MG63 (cell line): ENCODE results near the gene CYFIP1. TPM values are rescaled to one million over a fixed set of nuclear protein-coding genes. Genes with fewer than 3 reads are reported as not detected.
"Not testable (repeated sequence)": the region's sequence is repeated elsewhere in the genome, so short reads cannot be mapped to it uniquely, and the experiment has no call there.

Experiments
- DNase-seq: peaks from one replicate; pipeline ENCODE4 v3.0.0-alpha.2; 2020
- H3K27me3 ChIP-seq: fragments of 250-450 bp; sonication (Bioruptor Pico); 2 replicates; pipeline ENCODE4 v1.5.1; 2020; ENCODE audit warnings: mild to moderate bottlenecking, moderate library complexity
- H3K36me3 ChIP-seq: fragments of 250-450 bp; sonication (Bioruptor Pico); 2 replicates; pipeline ENCODE4 v1.5.1; 2020; ENCODE audit warnings: mild to moderate bottlenecking, moderate library complexity
- H3K4me3 ChIP-seq: fragments of 250-450 bp; sonication (Bioruptor Pico); 2 replicates; pipeline ENCODE4 v1.5.1; 2020; ENCODE audit warnings: mild to moderate bottlenecking, moderate library complexity
- H3K9me3 ChIP-seq: fragments of 250-450 bp; sonication (Bioruptor Pico); 2 replicates; pipeline ENCODE4 v1.5.1; 2020; ENCODE audit warnings: mild to moderate bottlenecking, moderate library complexity
- total RNA-seq: library from RNA; depleted of rRNA; stranded (reverse); fragments of >200 nt; shearing (Covaris generic); gene quantifications from 2 replicates; pipeline ENCODE4 v1.2.3, GENCODE V29; 2014; ENCODE audit warnings: low replicate concordance; rRNA removed

Gene CYFIP1
- total RNA-seq = 52.7 and 71.9 TPM in 2 replicates

GRCh38 chr15:22980189-22981050 is at the start of gene CYFIP1:
Gene CYFIP1, minus strand, starts transcription at chr15:22980368. Its CDS starts 33,083 bp downstream, at chr15:22947285.
- peak within 1 kb of the TSS; percentile 85 for H3K4me3 ChIP-seq
- H3K9me3 ChIP-seq = no peaks in the 10 kb centered on the region
- DNase-seq = peak; percentile 88
- H3K27me3 ChIP-seq = no peaks in the 10 kb centered on the region
- no peaks in the 10 kb centered on the region; the same call in 1 of the 2 replicates for H3K36me3 ChIP-seq

- Histone ChIP-seq H3K9me3 (no peaks in the 10 kb centered on the region), H3K4me3 (no peak overlapping the region), H3K36me3 (peaks cover 43% of the 10 kb centered on the region), H3K27me3 (no peaks in the 10 kb centered on the region)
- no peak for DNase-seq
These were observed 46.0 kb upstream of the CYFIP1 start for GRCh38 chr15:23026218-23026617.

GRCh38 chr15:23022156-23022555 is 42.0 kb upstream of the CYFIP1 start:
- no peak overlapping the region for H3K4me3 ChIP-seq
- H3K27me3 ChIP-seq = no peaks in the 10 kb centered on the region
- DNase-seq = no peak
- no peaks in the 10 kb centered on the region for H3K9me3 ChIP-seq
- H3K36me3 ChIP-seq = peaks cover 49% of the 10 kb centered on the region

- Histone ChIP-seq H3K36me3 (peaks cover 50% of the 10 kb centered on the region), H3K9me3 (no peaks in the 10 kb centered on the region), H3K4me3 (no peak overlapping the region), H3K27me3 (no peaks in the 10 kb centered on the region)
- no peak for DNase-seq
These were observed 34.3 kb upstream of the CYFIP1 start for GRCh38 chr15:23014394-23015000.

- Histone ChIP-seq H3K27me3 (no peaks in the 10 kb centered on the region), H3K4me3 (no peak overlapping the region), H3K36me3 (peaks cover 46% of the 10 kb centered on the region), H3K9me3 (no peaks in the 10 kb centered on the region)
- no peak for DNase-seq
These were observed 33.5 kb upstream of the CYFIP1 start for GRCh38 chr15:23013681-23014080.

GRCh38 chr15:23012616-23013015 is 32.4 kb upstream of the CYFIP1 start:
- H3K27me3 ChIP-seq, DNase-seq, H3K9me3 ChIP-seq, H3K4me3 ChIP-seq: not testable (repeated sequence)
- peaks cover 36% of the 10 kb centered on the region for H3K36me3 ChIP-seq

GRCh38 chr15:23003736-23004135 is 23.6 kb upstream of the CYFIP1 start:
- peaks cover 39% of the 10 kb centered on the region for H3K36me3 ChIP-seq
- no peak for DNase-seq
- no peaks in the 10 kb centered on the region for H3K27me3 ChIP-seq
- no peak overlapping the region for H3K4me3 ChIP-seq
- H3K9me3 ChIP-seq = no peaks in the 10 kb centered on the region

- Histone ChIP-seq H3K4me3 (no peak overlapping the region), H3K27me3 (no peaks in the 10 kb centered on the region), H3K36me3 (peaks cover 40% of the 10 kb centered on the region), H3K9me3 (no peaks in the 10 kb centered on the region)
- no peak for DNase-seq
These were observed 22.8 kb upstream of the CYFIP1 start for GRCh38 chr15:23002920-23003319.

- H3K9me3 ChIP-seq = no peaks in the 10 kb centered on the region
- H3K4me3 ChIP-seq = no peak overlapping the region
- H3K27me3 ChIP-seq = no peaks in the 10 kb centered on the region
- DNase-seq = no peak
- H3K36me3 ChIP-seq = peaks cover 7% of the 10 kb centered on the region; the same call in 1 of the 2 replicates
These were observed 15.6 kb upstream of the CYFIP1 start for GRCh38 chr15:22995795-22996194.

- DNase-seq = no peak
- no peaks in the 10 kb centered on the region for H3K36me3 ChIP-seq
- no peaks in the 10 kb centered on the region for H3K9me3 ChIP-seq
- H3K4me3 ChIP-seq = no peak overlapping the region
- H3K27me3 ChIP-seq = no peaks in the 10 kb centered on the region
These were observed 11.8 kb upstream of the CYFIP1 start for GRCh38 chr15:22992024-22992326.

GRCh38 chr15:22989576-22990477 is 9.7 kb upstream of the CYFIP1 start:
- H3K4me3 ChIP-seq = no peak overlapping the region
- no peak for DNase-seq

GRCh38 chr15:22988811-22989210 is 8.6 kb upstream of the CYFIP1 start:
- Histone ChIP-seq H3K36me3 (no peaks in the 10 kb centered on the region), H3K27me3 (no peaks in the 10 kb centered on the region)

More at GRCh38 chr15:22989576-22990477, 9.7 kb upstream of the CYFIP1 start:
- no peaks in the 10 kb centered on the region for H3K36me3 ChIP-seq
- no peaks in the 10 kb centered on the region for H3K27me3 ChIP-seq
- no peaks in the 10 kb centered on the region for H3K9me3 ChIP-seq

GRCh38 chr15:22981931-22982330 is 1.8 kb upstream of the CYFIP1 start:
- not testable (repeated sequence) for H3K4me3 ChIP-seq, H3K27me3 ChIP-seq, H3K9me3 ChIP-seq, H3K36me3 ChIP-seq, DNase-seq

More at GRCh38 chr15:22988811-22989210, 8.6 kb upstream of the CYFIP1 start:
- Histone ChIP-seq H3K9me3 (no peaks in the 10 kb centered on the region), H3K4me3 (no peak overlapping the region)
- no peak for DNase-seq

GRCh38 chr15:22981051-22981840 is 1.1 kb upstream of the CYFIP1 start:
- Histone ChIP-seq H3K27me3 (no peaks in the 10 kb centered on the region), H3K4me3 (peak overlapping the region; percentile 85), H3K36me3 (no peaks in the 10 kb centered on the region; the same call in 1 of the 2 replicates), H3K9me3 (no peaks in the 10 kb centered on the region)
- DNase-seq = no peak

- Histone ChIP-seq H3K9me3 (no peaks in the 10 kb centered on the region), H3K36me3 (no peaks in the 10 kb centered on the region; the same call in 1 of the 2 replicates), H3K27me3 (no peaks in the 10 kb centered on the region), H3K4me3 (peak overlapping the region; percentile 85)
- peak; percentile 64 for DNase-seq
These were observed 655 bp downstream of the CYFIP1 start for GRCh38 chr15:22979238-22980188.
